GM21576 (cell line): ENCODE data around the gene RAB23.

ENCODE experiments used
- ATAC-seq: cut with Tn5 transposase; IDR thresholded peaks from one replicate; pipeline ENCODE4 v1.9.1; 2021; ENCODE audit warnings: mild to moderate bottlenecking, moderate library complexity; ENCODE audit not compliant: unreplicated experiment

The RAB23 gene

GRCh38 chr6:57183336-57183735 is 38.8 kb downstream of the RAB23 start:
- no peak for ATAC-seq

DNA sequence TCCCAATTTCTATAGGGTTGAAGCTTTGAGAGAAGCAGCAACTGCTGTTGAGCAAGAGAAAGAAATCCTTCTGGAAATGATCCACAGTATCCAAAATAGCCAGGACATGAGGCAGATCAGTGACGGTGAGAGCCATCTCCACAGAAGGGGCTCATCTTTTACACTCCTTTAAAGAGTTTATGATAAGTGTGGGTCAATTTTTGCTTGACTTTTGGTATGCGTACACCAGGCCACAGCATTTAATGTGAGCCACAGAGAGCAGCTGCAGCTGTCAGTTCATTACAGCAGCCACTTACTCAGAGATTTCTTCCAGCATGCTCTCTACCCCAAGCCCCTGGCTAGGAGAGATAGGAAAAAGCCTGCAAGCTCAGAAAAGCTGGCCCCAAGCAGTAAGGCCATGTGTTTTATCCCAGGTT is 40.1 kb downstream of the RAB23 start:
- ATAC-seq, result no peak

GRCh38 chr6:57180596-57180995 is 41.5 kb downstream of the RAB23 start:
- no peak for ATAC-seq

DNA sequence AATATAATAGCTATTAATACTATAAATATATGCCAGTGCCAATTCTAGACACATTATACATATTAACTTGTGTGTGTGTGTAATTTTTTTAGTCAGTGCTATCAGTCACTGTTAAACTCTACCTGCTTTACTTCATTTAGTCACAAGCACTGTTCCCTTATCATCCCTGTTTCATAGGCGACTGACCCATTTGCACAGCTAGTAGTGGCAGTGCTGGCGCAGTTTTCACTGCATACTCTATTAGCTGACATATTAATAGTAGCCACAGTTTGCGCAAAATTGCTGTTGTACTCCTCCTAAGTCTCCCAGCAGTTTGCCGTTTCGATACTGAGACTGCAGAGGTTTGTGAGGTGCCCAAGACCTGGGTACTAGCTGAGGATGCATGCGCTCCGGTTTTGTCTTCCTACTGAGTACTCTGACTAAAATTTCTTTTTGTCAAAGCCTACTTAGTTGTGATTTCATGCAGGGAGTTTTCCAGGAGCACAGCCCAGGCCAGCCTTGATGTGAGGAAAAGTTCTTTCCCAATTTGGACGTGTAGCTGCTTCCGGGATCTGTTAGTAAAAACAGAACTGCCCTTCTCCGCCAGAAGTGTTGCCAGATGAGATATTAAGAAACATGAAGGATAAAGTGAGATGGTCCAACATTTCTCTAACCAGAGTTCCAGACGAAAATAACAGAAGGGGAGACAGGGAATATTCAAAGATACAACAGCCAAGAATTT is 44.4 kb downstream of the RAB23 start:
- no peak for ATAC-seq

DNA sequence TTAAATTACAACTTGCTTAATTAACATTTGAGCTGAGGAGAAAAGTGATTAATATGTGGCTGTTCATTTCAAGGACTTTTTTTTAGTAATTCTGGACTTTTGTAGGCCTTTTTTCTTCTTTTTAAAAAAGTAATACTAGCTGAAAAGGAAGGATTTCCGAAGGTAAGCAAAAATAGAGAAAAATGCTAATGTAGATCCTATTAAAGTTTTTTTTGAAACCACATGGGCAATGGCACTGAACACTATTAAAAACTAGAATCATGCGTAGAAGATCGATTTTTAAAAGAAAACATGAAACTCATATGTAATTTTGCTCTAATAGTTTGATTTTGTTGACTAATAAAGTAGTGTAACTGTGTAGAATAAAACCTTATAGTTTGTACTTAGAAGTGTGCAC is 47.6 kb downstream of the RAB23 start:
- ATAC-seq, result no peak

GRCh38 chr6:57173886-57174510 is 48.1 kb downstream of the RAB23 start:
- ATAC-seq, result no peak

GRCh38 chr6:57173056-57173885 is 48.8 kb downstream of the RAB23 start:
- no peak for ATAC-seq

- peak; percentile 87 for ATAC-seq
Measured at GRCh38 chr6:57172136-57173055, 49.7 kb downstream of the RAB23 start, which contains the start of gene BAG2. Gene BAG2, plus strand, starts transcription at chr6:57172326. Its CDS starts 372 bp downstream, at chr6:57172698.

DNA sequence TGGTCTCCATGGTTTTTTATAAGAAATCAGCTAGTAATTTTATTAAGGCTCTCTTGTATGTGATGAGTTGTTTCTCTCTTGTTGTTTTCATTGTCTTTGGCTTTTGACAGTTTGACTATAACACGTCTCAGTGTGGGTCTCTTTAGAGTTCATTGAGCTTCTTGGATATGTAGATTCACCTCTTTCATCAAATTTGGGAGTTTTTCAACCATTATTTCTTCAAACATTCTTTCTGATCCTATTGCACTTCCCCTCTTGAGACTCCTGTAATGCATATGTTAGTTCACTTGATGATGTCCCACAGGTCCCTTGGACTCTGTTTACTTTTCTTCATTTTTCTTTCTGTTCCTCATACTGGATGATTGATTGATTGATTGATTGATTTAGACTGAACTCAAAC is 57.0 kb downstream of the RAB23 start:
- ATAC-seq, result no peak

- no peak for ATAC-seq
Measured at GRCh38 chr6:57163956-57164355, 58.2 kb downstream of the RAB23 start.

- ATAC-seq, result no peak
Measured at GRCh38 chr6:57162516-57162915, 59.6 kb downstream of the RAB23 start.

- no peak for ATAC-seq
Measured at GRCh38 chr6:57162028-57162427, 60.1 kb downstream of the RAB23 start.

- ATAC-seq, result no peak
Measured at GRCh38 chr6:57159127-57159526, 63.0 kb downstream of the RAB23 start.

DNA sequence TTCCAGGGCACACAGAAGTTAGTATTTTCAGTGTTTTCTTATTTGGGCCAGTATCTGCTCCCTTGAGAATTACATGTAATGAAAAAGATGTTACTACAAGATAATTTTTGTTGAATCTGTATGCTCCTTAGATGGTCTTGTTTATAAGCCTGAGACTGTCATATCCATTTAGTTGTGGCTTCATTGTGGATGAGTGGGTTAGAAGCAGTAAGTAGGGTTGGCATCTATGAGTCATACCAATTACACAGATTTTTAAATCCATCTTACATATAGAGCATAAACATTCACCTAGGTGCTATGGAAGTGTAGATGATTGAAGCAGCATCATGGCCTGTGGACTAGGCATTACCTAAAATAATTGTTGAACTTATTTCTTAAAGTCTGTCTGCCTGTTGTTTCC is 63.4 kb downstream of the RAB23 start:
- ATAC-seq, result no peak

DNA sequence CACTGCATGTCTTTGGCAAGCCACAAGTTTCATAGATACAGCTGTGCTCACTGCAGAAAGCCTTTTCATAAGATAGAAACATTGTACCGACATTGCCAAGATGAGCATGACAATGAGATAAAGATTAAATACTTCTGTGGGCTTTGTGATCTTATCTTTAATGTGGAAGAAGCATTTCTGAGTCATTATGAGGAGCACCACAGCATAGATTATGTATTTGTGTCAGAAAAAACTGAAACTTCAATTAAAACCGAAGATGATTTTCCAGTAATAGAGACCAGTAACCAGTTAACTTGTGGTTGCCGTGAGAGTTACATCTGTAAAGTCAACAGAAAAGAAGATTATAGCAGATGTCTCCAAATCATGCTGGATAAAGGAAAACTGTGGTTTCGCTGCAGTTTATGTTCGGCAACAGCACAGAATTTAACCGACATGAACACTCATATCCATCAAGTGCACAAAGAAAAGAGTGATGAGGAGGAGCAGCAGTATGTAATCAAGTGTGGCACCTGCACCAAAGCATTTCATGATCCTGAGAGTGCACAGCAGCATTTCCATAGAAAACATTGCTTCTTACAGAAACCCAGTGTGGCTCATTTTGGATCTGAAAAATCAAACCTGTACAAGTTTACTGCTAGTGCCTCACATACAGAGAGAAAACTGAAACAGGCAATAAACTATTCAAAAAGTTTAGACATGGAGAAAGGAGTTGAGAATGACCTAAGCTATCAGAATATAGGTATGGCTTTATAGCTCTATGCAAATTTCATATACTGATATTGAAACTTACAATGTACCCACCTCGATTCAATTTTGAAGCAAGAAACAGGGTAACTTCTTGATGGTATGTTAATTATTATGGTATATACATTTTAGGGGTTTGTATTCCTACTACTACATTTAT is 73.9 kb downstream of the RAB23 start:
- no peak for ATAC-seq

DNA sequence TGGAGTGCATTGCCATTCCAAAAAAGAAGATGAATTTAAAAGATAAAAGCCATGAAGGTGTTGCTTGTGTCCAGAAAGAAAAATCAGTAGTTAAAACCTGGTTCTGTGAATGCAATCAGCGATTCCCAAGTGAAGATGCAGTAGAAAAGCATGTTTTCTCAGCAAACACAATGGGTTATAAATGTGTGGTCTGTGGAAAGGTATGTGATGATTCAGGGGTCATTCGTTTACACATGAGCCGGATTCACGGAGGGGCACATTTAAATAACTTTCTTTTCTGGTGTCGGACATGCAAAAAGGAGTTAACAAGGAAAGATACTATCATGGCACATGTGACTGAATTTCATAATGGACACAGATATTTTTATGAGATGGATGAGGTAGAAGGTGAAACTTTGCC is 74.7 kb downstream of the RAB23 start:
- ATAC-seq, result no peak

DNA sequence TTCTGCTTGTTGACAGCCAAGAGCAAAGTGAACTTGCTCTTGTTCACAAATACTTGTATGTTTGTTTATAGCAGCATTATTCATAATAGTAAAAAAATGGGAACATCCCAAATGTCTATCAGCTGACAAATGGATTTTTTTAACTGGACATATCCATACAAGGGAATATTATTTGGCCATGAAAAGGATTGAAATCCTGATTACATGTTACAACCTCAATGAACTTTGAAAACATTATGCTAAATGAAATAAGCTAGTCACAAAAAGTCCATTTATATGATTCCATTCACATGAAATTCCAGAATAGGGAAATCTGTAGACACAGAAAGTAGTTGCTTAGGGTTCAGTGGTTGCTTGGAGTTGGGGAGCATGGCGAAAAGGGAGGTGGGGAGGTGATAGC is 78.4 kb downstream of the RAB23 start:
- ATAC-seq, result no peak

- no peak for ATAC-seq
Measured at GRCh38 chr6:57142178-57142525, 80.0 kb downstream of the RAB23 start.

- ATAC-seq, result no peak
Measured at GRCh38 chr6:57141451-57142177, 80.5 kb downstream of the RAB23 start.
